SU-DHL-6 (cell line): ENCODE results near the gene IL10RA.

Source experiments
- CTCF ChIP-seq: fragments of 200-600 bp; sonication (generic); IDR thresholded peaks from one replicate; pipeline ENCODE4 v1.5.1; 2017; ENCODE audit warnings: antibody characterized with exemption, mild to moderate bottlenecking, low read length, moderate library complexity; ENCODE audit not compliant: insufficient read depth, poor library complexity, severe bottlenecking
- EZH2phosphoT487 ChIP-seq: fragments of 200-600 bp; sonication (generic), shearing (Covaris generic); conservative IDR thresholded peaks from 2 replicates; pipeline ENCODE4 v1.6.1; 2018; ENCODE audit warnings: mild to moderate bottlenecking, antibody characterized with exemption, low read length, moderate library complexity, mixed read lengths

- TF ChIP-seq CTCF (no peak), EZH2phosphoT487 (no peak)
Measured at GRCh38 chr11:117941976-117942654, 44.1 kb upstream of the IL10RA start.
